GM23338 (cell line): ENCODE data around the gene EPHB6. TPM values are rescaled to one million over a fixed set of nuclear protein-coding genes. Genes with fewer than 3 reads are reported as not detected.

Source experiments
- ATAC-seq: fragments of 200-7000 bp; cut with Tn5 transposase; 3 replicates; pipeline ENCODE4 v1.9.1; 2020
- DNase-seq: peaks from one replicate; pipeline ENCODE4 v3.0.0-alpha.2; 2015; ENCODE audit warnings: low spot score
- H2AFZ ChIP-seq: fragments of 200-600 bp; sonication (generic); 2 replicates; pipeline ENCODE4 v1.8.0; 2016; ENCODE audit warnings: antibody characterized with exemption, mild to moderate bottlenecking, moderate library complexity
- H3F3A ChIP-seq: fragments of 200-600 bp; sonication (generic); replicated peaks from 2 replicates; pipeline ENCODE4 v1.8.0; 2017; ENCODE audit warnings: antibody characterized with exemption, mixed run types, low read depth
- H3K27ac ChIP-seq: fragments of 200-600 bp; sonication (generic); 2 replicates; pipeline ENCODE4 v1.6.1; 2016; ENCODE audit warnings: low read depth
- H3K27me3 ChIP-seq: fragments of 200-600 bp; sonication (generic); 2 replicates; pipeline ENCODE4 v1.8.0; 2016; ENCODE audit warnings: mild to moderate bottlenecking, mixed run types, moderate library complexity; ENCODE audit not compliant: insufficient read depth
- H3K36me3 ChIP-seq: fragments of 200-600 bp; sonication (generic); 2 replicates; pipeline ENCODE4 v1.8.0; 2016; ENCODE audit warnings: mild to moderate bottlenecking; ENCODE audit not compliant: insufficient read depth
- H3K4me1 ChIP-seq: fragments of 200-600 bp; sonication (generic); 2 replicates; pipeline ENCODE4 v1.8.0; 2016; ENCODE audit warnings: mild to moderate bottlenecking, moderate library complexity; ENCODE audit not compliant: insufficient read depth
- H3K4me2 ChIP-seq: fragments of 200-600 bp; sonication (generic); 2 replicates; pipeline ENCODE4 v1.7.1; 2017; ENCODE audit warnings: mixed run types
- H3K4me3 ChIP-seq: fragments of 200-600 bp; sonication (generic); 2 replicates; pipeline ENCODE4 v1.6.1; 2016; ENCODE audit warnings: mixed run types
- H3K79me2 ChIP-seq: fragments of 200-600 bp; sonication (generic); replicated peaks from 2 replicates; pipeline ENCODE4 v1.8.0; 2017; ENCODE audit warnings: mild to moderate bottlenecking; ENCODE audit not compliant: insufficient read depth
- H3K9me2 ChIP-seq: fragments of 200-600 bp; sonication (generic); 2 replicates; pipeline ENCODE4 v1.8.0; 2017; ENCODE audit not compliant: insufficient read depth
- H4K20me1 ChIP-seq: fragments of 200-600 bp; sonication (generic); replicated peaks from 2 replicates; pipeline ENCODE4 v1.8.0; 2017; ENCODE audit warnings: mild to moderate bottlenecking; ENCODE audit not compliant: insufficient read depth
- H3K27ac Mint-ChIP-seq: 2 replicates; pipeline ENCODE4 v1.8.0; 2020; ENCODE audit warnings: inconsistent platforms, mild to moderate bottlenecking, moderate library complexity, mixed read lengths
- H3K27me3 Mint-ChIP-seq: 3 replicates; pipeline ENCODE4 v1.8.0; 2022; ENCODE audit warnings: low read depth, mild to moderate bottlenecking, moderate library complexity, mixed read lengths, inconsistent platforms; ENCODE audit not compliant: insufficient read depth, poor library complexity
- H3K36me3 Mint-ChIP-seq: 3 replicates; pipeline ENCODE4 v1.8.0; 2021; ENCODE audit warnings: low read depth, mild to moderate bottlenecking, inconsistent platforms, moderate library complexity, mixed read lengths
- H3K4me1 Mint-ChIP-seq: 3 replicates; pipeline ENCODE4 v1.8.0; 2020; ENCODE audit warnings: mild to moderate bottlenecking, inconsistent platforms, mixed read lengths
- H3K4me3 Mint-ChIP-seq: 3 replicates; pipeline ENCODE4 v1.8.0; 2021; ENCODE audit warnings: moderate library complexity, mild to moderate bottlenecking, inconsistent platforms, mixed read lengths
- H3K9me3 Mint-ChIP-seq: 3 replicates; pipeline ENCODE4 v1.8.0; 2020; ENCODE audit warnings: moderate library complexity, mild to moderate bottlenecking, inconsistent platforms, mixed read lengths
- CREB1 ChIP-seq: fragments of 250-450 bp; sonication (Bioruptor Pico); IDR thresholded peaks from 2 replicates; pipeline ENCODE4 v1.5.0; 2020; ENCODE audit warnings: low read depth, mild to moderate bottlenecking, moderate library complexity
- EZH2 ChIP-seq: fragments of 200-600 bp; sonication (generic); IDR thresholded peaks from one replicate; pipeline ENCODE4 v1.8.0; 2017; ENCODE audit warnings: antibody characterized with exemption, mild to moderate bottlenecking, low read depth; ENCODE audit not compliant: unreplicated experiment
- JUNB ChIP-seq: IDR thresholded peaks from one replicate; pipeline ENCODE4 v1.6.1; 2016; ENCODE audit warnings: antibody characterized with exemption; ENCODE audit not compliant: unreplicated experiment
- NANOG ChIP-seq: IDR thresholded peaks from 2 replicates; pipeline ENCODE4 v1.6.1; 2016; ENCODE audit warnings: antibody characterized with exemption, borderline replicate concordance
- POLR2AphosphoS5 ChIP-seq: IDR thresholded peaks from 2 replicates; pipeline ENCODE4 v1.6.1; 2016; ENCODE audit warnings: antibody characterized with exemption, low read depth
- STAT1 ChIP-seq: IDR thresholded peaks from one replicate; pipeline ENCODE4 v1.6.1; 2016; ENCODE audit warnings: antibody characterized with exemption; ENCODE audit not compliant: unreplicated experiment
- ZNF114 ChIP-seq: fragments of 250-450 bp; sonication (Bioruptor Pico); IDR thresholded peaks from 2 replicates; pipeline ENCODE4 v1.5.0; 2020; ENCODE audit warnings: mild to moderate bottlenecking, moderate library complexity
- ZNF331 ChIP-seq: fragments of 250-450 bp; sonication (Bioruptor Pico); IDR thresholded peaks from 2 replicates; pipeline ENCODE4 v1.5.0; 2020; ENCODE audit warnings: low read depth, mild to moderate bottlenecking, moderate library complexity
- polyA plus RNA-seq: library from polyadenylated mRNA; unstranded; fragments of >200 nt; fragmentation: Nextera tagmentation; extraction: Ambion mirVana; gene quantifications from 2 replicates; pipeline ENCODE4 v1.2.1, GENCODE V29; 2016
- total RNA-seq: library from RNA; depleted of rRNA; stranded (reverse); fragments of >200 nt; shearing (Covaris generic); gene quantifications from 2 replicates; pipeline ENCODE4 v1.2.3, GENCODE V29; 2014
- TF ChIP-seq, protein P1 (sequence below): IDR thresholded peaks from 2 replicates; pipeline ENCODE4 v1.6.1; 2016; ENCODE audit warnings: antibody characterized with exemption
- TF ChIP-seq, protein P2 (sequence below), 2 experiments: fragments of 200-600 bp in 1 of 2; sonication (generic) in 1 of 2; conservative IDR thresholded peaks; 2 replicates each; pipeline versions ENCODE4 v1.5.1 to v1.6.1; 2016 to 2017; ENCODE audit warnings: antibody characterized with exemption in 2 of 2, low read depth in 2 of 2, mild to moderate bottlenecking in 2 of 2, moderate library complexity in 1 of 2
- TF ChIP-seq, protein P3 (sequence below): IDR thresholded peaks from one replicate; pipeline ENCODE4 v1.6.1; 2018; ENCODE audit warnings: antibody characterized with exemption; ENCODE audit not compliant: unreplicated experiment

Gene EPHB6
- total and polyA plus RNA-seq, 2 experiments from 2014 or later = 20.8 to 27.5 TPM

- Mint-ChIP-seq H3K4me3 (no peak overlapping the region), H3K4me1 (peaks cover 2% of the 10 kb centered on the region; the same call in 1 of the 3 replicates), H3K27ac (no peak overlapping the region), H3K9me3 (peaks cover 5% of the 10 kb centered on the region; the same call in 2 of the 3 replicates), H3K27me3 (peaks cover 5% of the 10 kb centered on the region), H3K36me3 (no peaks in the 10 kb centered on the region; the same call in 2 of the 3 replicates)
- Histone ChIP-seq H2AFZ (no peak overlapping the region), H3K4me3 (no peak overlapping the region), H3K79me2 (no peaks in the 10 kb centered on the region), H3K4me2 (no peak overlapping the region), H3K9me2 (no peaks in the 10 kb centered on the region), H3K27ac (no peak overlapping the region), H3K4me1 (no peaks in the 10 kb centered on the region), H4K20me1 (no peaks in the 10 kb centered on the region), H3K36me3 (no peaks in the 10 kb centered on the region), H3K27me3 (no peaks in the 10 kb centered on the region), H3F3A (no peaks in the 10 kb centered on the region)
- ATAC-seq (no peak), DNase-seq (no peak)
- TF ChIP-seq NANOG = no peak
- TF ChIP-seq, protein P1, sequence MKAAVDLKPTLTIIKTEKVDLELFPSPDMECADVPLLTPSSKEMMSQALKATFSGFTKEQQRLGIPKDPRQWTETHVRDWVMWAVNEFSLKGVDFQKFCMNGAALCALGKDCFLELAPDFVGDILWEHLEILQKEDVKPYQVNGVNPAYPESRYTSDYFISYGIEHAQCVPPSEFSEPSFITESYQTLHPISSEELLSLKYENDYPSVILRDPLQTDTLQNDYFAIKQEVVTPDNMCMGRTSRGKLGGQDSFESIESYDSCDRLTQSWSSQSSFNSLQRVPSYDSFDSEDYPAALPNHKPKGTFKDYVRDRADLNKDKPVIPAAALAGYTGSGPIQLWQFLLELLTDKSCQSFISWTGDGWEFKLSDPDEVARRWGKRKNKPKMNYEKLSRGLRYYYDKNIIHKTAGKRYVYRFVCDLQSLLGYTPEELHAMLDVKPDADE = no peak
- TF ChIP-seq EZH2 = no peak
- TF ChIP-seq JUNB = no peak
- TF ChIP-seq POLR2AphosphoS5 = no peak
- no peak for TF ChIP-seq STAT1
These were observed 38.1 kb downstream of the EPHB6 start for GRCh38 chr7:142892951-142893350.

GRCh38 chr7:142894112-142894984, 39.5 kb downstream of the EPHB6 start:
- no peak for DNase-seq
- peaks cover 5% of the 10 kb centered on the region; the same call in 2 of the 3 replicates for H3K9me3 Mint-ChIP-seq
- no peak for TF ChIP-seq ZNF331 (CRISPR knock-in tag)
- no peak for TF ChIP-seq STAT1
- TF ChIP-seq, protein P2, sequence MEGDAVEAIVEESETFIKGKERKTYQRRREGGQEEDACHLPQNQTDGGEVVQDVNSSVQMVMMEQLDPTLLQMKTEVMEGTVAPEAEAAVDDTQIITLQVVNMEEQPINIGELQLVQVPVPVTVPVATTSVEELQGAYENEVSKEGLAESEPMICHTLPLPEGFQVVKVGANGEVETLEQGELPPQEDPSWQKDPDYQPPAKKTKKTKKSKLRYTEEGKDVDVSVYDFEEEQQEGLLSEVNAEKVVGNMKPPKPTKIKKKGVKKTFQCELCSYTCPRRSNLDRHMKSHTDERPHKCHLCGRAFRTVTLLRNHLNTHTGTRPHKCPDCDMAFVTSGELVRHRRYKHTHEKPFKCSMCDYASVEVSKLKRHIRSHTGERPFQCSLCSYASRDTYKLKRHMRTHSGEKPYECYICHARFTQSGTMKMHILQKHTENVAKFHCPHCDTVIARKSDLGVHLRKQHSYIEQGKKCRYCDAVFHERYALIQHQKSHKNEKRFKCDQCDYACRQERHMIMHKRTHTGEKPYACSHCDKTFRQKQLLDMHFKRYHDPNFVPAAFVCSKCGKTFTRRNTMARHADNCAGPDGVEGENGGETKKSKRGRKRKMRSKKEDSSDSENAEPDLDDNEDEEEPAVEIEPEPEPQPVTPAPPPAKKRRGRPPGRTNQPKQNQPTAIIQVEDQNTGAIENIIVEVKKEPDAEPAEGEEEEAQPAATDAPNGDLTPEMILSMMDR (conservative IDR thresholded peaks at IDR 0.05; ENCODE audit: low read depth in 2 of 2) = no peak
- TF ChIP-seq, protein P3, sequence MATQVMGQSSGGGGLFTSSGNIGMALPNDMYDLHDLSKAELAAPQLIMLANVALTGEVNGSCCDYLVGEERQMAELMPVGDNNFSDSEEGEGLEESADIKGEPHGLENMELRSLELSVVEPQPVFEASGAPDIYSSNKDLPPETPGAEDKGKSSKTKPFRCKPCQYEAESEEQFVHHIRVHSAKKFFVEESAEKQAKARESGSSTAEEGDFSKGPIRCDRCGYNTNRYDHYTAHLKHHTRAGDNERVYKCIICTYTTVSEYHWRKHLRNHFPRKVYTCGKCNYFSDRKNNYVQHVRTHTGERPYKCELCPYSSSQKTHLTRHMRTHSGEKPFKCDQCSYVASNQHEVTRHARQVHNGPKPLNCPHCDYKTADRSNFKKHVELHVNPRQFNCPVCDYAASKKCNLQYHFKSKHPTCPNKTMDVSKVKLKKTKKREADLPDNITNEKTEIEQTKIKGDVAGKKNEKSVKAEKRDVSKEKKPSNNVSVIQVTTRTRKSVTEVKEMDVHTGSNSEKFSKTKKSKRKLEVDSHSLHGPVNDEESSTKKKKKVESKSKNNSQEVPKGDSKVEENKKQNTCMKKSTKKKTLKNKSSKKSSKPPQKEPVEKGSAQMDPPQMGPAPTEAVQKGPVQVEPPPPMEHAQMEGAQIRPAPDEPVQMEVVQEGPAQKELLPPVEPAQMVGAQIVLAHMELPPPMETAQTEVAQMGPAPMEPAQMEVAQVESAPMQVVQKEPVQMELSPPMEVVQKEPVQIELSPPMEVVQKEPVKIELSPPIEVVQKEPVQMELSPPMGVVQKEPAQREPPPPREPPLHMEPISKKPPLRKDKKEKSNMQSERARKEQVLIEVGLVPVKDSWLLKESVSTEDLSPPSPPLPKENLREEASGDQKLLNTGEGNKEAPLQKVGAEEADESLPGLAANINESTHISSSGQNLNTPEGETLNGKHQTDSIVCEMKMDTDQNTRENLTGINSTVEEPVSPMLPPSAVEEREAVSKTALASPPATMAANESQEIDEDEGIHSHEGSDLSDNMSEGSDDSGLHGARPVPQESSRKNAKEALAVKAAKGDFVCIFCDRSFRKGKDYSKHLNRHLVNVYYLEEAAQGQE = no peak
- no peak for TF ChIP-seq CREB1 (CRISPR knock-in tag)
- TF ChIP-seq JUNB = no peak
- TF ChIP-seq ZNF114 (CRISPR knock-in tag) = no peak
- TF ChIP-seq EZH2 = no peak
- no peak for TF ChIP-seq POLR2AphosphoS5

More at GRCh38 chr7:142894112-142894984, 39.5 kb downstream of the EPHB6 start:
- H3K4me2 ChIP-seq = no peak overlapping the region
- no peaks in the 10 kb centered on the region for H3F3A ChIP-seq
- no peaks in the 10 kb centered on the region for H3K4me1 ChIP-seq
- peaks cover 6% of the 10 kb centered on the region for H3K4me1 Mint-ChIP-seq
- no peak overlapping the region for H3K4me3 Mint-ChIP-seq
- no peaks in the 10 kb centered on the region for H3K9me2 ChIP-seq
- ATAC-seq = no peak
- H4K20me1 ChIP-seq = no peaks in the 10 kb centered on the region
- H3K27ac Mint-ChIP-seq = no peak overlapping the region
- peaks cover 5% of the 10 kb centered on the region for H3K27me3 Mint-ChIP-seq
- no peak overlapping the region for H3K27ac ChIP-seq
- no peak overlapping the region for H2AFZ ChIP-seq
- no peaks in the 10 kb centered on the region for H3K79me2 ChIP-seq
- no peak overlapping the region for H3K4me3 ChIP-seq
- no peaks in the 10 kb centered on the region; the same call in 2 of the 3 replicates for H3K36me3 Mint-ChIP-seq
- H3K36me3 ChIP-seq = no peaks in the 10 kb centered on the region
- no peaks in the 10 kb centered on the region for H3K27me3 ChIP-seq
